ENCODE data around the gene EFNA3.
"Not testable (repeated sequence)": the region's sequence is repeated elsewhere in the genome, so short reads cannot be mapped to it uniquely, and the experiment has no call there.

The EFNA3 gene

GRCh38 chr1:155110826-155111225, 32.2 kb downstream of the EFNA3 start:
- DNase-seq (ENCODE audit: low spot score) = no peak

GRCh38 chr1:155113450-155113980, 34.9 kb downstream of the EFNA3 start:
- no peak for DNase-seq (ENCODE audit: low spot score)

- DNase-seq (ENCODE audit: low spot score) = no peak
These were observed 37.6 kb downstream of the EFNA3 start for GRCh38 chr1:155116113-155116764.

DNA sequence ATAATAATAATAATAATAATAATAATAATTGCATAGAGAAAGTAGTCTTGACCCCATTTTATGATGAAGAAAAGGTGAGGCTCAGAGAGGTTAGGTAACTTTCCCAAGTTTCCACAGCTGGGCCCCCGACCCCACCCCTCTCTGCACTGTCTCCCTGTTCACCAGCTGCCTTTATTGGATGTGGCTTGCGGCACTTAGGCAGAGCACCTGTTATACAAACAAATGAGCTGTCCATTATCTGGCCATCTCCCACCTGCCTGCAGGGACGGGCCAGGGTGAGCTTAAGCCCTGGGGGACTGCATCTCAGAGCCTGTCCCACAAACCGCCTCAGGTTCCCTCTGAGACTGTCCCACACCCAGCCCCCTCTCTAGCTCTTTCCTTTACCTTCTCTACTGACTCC, 39.0 kb downstream of the EFNA3 start:
- no peak for DNase-seq (ENCODE audit: low spot score)

- DNase-seq (ENCODE audit: low spot score) = not testable (repeated sequence)
These were observed 39.5 kb downstream of the EFNA3 start for GRCh38 chr1:155118090-155118489.

GRCh38 chr1:155120253-155120652, 41.6 kb downstream of the EFNA3 start:
- no peak for DNase-seq (ENCODE audit: low spot score)

DNA sequence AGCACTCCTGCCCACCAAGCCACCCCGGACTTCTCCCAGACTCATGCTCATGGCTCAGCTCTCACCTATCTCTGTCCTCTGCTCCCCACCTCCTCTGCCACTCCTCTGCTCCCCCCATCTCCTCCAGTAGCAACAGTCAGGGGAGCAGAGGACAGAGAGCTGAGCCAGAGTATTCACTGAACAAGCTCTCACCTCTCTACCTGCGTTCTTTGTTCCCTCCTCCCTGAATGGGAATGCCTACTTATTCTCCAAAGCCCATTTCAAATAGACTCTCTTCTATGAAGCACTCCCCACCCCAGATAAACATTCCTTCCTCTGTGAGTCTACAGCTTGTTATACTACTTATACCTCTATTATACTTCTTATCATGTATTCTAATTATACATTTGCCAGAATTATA, 42.6 kb downstream of the EFNA3 start:
- no peak for DNase-seq (ENCODE audit: low spot score)

- no peak for DNase-seq (ENCODE audit: low spot score)
These were observed 43.7 kb downstream of the EFNA3 start for GRCh38 chr1:155122308-155122707.

- no peak for DNase-seq (ENCODE audit: low spot score)
These were observed 45.2 kb downstream of the EFNA3 start for GRCh38 chr1:155123801-155124200.

DNA sequence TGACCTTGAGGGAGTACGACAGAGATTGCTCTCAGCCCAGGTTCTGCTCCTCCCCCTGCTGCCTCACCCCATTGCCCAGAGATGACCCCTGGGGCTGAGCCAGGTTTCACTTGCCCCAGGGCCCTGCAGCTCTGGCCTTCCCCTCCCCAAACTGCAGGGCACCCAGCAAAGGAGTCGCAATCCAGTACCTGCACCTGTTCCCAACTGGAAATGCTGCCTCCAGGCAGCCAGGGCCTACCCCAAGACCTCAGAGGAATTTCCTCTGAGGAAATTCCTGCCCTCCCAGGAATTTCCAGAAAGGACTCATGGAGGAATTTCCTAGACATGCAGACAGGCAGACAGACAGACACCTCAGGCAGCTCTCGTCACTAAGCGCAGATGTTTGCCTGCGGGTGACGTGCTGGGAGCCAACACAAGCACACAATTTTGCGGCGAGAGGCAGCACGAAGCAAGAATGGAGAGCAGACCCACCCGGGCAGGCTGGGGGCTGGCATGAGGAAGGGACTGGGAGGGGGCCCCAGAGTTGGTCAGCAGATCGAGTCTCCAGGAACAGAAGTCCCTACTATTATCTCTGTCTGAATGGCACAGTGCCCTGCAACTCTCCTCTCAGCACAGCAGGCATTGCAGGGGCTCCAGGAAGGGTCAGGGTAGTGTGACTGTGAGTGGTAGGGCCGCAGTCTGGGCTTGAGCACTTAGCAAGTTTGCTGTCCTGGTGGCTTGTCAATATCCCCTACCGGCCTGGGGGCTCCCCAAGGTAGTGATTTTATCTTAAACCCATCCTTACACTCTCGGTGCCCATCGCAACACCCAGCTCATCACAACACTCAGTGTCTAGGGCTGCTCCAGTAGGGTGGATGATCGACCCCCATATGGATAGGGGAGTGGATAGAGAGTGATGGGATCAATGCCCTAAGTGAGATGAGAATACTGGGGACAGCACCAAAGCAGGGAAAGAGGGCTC, 46.1 kb downstream of the EFNA3 start:
- DNase-seq (ENCODE audit: low spot score) = no peak

GRCh38 chr1:155125511-155125945, 46.9 kb downstream of the EFNA3 start:
- no peak for DNase-seq (ENCODE audit: low spot score)

- DNase-seq (ENCODE audit: low spot score) = peak; percentile 61
These were observed 47.4 kb downstream of the EFNA3 start for GRCh38 chr1:155125946-155126555.

- peak; percentile 70 for DNase-seq (ENCODE audit: low spot score)
These were observed 48.0 kb downstream of the EFNA3 start for GRCh38 chr1:155126556-155127104.

DNA sequence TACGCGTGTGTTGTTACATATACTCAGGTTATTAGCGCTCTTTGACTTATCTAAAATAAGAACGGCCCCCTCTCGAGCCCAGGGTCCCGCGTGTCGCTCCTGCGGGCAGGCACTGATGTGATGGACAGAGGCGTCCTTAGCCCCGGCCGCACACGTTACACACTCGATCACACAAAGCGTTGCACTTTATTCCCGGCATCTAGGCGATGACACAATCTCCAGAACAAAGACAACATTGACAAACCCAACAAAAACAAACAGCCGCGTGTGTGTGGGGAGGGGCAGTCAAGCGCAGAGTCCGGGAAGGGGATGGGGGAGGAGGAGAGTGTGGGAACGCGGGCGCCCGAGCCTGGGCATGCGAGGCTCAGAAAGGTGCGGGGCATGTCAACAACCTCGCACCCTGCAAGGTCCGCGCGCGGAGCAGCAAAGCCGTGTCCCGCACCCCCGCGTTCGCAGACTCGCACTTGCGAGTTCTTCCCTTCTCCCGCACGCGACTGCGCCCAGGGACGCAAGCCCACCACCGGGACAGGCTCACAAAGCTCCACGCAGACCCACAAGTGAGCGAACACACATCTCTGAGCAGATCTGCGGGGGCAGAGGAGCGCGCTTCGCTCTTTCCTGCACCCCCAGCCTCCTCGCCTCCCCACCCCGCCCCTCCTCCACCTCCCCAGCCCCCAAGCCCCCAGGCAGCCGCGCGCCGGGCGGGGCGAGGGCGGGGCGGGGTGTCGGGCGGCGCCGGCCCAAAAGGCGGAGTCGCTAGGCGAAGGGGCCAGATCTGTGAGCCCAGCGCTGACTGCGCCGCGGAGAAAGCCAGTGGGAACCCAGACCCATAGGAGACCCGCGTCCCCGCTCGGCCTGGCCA, 48.7 kb downstream of the EFNA3 start, which contains the start of gene EFNA1:
EFNA1 (plus strand) TSS at position 772 of the 862 bp plus-strand sequence. CDS start 102 bp downstream, outside the sequence.
- DNase-seq (ENCODE audit: low spot score) = peak; percentile 80

DNA sequence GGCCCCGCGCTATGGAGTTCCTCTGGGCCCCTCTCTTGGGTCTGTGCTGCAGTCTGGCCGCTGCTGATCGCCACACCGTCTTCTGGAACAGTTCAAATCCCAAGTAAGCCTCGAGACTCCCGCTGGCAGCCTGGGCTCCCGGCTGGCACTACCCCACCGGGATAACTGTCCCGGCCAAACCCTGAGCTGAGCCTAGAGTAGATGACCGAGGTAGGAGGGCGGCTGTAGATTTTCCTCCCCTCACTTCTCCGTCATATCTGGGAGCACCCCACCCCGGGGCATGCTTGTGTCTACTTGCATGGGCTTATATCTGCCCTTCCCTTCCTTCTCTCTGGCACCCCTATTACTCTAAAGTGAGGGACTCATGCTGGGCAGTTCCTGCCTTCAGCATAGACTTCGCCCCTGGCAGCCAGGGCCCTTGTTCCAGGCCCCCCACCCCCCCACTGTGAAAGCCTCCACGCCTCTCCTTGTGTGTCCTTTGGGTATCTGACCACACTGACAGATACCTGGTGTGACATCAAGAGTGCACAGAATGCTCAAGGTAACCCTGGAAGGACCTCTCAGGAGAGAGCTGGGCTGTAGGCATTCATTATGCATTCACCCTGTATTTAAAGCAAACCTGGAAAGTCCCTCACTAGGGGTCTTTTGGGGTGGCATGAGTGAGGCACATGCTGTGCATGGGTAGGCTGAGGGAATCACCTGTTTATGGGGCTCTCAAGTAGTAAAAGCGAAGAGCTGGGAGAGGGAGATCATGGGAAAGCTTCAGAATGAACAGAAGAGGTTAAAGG, 49.5 kb downstream of the EFNA3 start:
- no peak for DNase-seq (ENCODE audit: low spot score)

DNA sequence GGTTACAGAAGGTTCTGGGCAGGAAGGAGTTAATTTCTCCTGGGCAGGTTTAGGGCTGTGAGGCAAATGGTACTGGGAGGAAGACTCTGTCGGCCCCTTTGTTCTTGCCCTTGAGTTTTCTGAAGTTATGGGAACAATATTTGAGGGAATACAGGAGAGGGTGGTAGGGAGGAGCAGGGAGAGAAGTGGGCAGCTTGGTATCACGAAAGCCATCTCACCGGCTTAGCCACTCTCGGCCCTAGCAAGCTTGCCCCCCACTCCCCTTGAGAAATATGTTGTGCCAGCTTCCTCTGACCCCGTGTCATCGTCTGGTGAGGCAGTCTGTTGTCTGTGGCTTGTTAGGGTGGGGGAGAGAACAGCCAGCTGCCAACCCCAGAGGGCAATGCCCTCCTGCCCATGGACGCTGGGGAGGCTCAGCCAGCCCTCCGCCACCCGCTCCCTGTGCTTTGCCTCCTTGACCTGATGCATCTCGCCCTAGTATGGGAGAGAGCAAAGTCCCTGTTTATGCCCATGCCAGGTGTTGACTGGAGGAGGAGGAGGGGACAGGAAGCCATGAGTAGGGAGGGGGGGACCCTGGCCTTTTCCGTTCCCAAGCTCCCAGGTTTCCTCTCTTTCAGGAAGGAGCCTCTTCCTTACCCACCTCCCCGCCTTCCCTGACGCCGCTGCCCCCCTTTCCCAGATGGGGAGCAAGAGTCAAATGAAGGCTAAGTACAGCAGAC, 50.3 kb downstream of the EFNA3 start:
- peak; percentile 52 for DNase-seq (ENCODE audit: low spot score)

DNA sequence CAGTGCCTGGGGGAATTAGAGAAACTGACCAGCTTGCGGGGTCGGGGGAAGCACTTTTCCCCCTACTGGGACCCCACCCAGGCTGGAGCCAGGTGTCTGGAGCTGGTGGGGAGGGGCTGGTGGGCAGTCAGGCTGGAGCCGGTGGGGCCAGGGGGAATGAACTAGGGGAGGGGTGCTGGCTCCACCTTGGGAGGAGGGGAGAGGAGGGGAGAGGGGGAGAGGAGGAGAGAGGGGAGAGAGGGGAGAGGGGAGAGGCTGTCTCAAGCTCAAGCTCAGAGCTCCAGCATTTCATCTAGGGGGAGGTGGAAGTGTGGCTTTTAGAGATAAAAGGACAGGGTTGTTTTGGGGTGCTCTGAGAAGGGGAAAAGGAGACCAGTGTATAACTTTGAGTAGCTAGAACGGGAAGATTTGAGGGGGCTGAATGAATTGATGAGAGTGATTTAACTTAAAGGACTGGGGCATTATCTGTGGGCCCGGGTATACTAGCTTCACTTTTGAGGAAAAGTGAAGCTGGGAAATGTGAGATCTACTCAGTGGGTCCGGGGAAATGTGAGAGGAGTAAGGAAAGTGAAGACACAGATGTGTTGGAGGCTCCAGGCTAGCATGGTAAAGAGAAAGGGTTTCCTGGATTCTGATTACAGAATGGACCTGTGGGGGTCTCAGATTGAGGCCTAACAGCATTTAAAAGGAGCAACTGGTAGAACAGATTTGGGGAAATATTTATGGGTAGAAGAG, 51.8 kb downstream of the EFNA3 start:
- DNase-seq (ENCODE audit: low spot score) = no peak

- DNase-seq (ENCODE audit: low spot score) = no peak
These were observed 52.6 kb downstream of the EFNA3 start for GRCh38 chr1:155131285-155131684.

- DNase-seq (ENCODE audit: low spot score) = no peak
These were observed 53.2 kb downstream of the EFNA3 start for GRCh38 chr1:155131856-155132255.

Data from HuH-7.5 (cell line).